DND-41 (cell line): Measurements from ENCODE around the gene PRRC2B.

ENCODE experiments used
- CTCF ChIP-seq: IDR thresholded peaks from 2 replicates; pipeline ENCODE4 v1.5.1; 2012; ENCODE audit warnings: borderline replicate concordance, low read length, moderate library complexity, mild to moderate bottlenecking; ENCODE audit not compliant: poor library complexity, severe bottlenecking; ENCODE audit errors: extremely low read depth
- EZH2 ChIP-seq: IDR thresholded peaks from 3 replicates; pipeline ENCODE4 v1.6.1; 2012; ENCODE audit warnings: borderline replicate concordance, low read depth, mild to moderate bottlenecking, moderate library complexity, low read length, inconsistent platforms; ENCODE audit not compliant: severe bottlenecking

- TF ChIP-seq CTCF (no peak), EZH2 (no peak)
Measured at GRCh38 chr9:131461166-131461565, 67.3 kb downstream of the PRRC2B start.
